Mammary epithelial cell (primary cell): ENCODE data around the gene RXFP3.

Source experiments
- CTCF ChIP-seq, 2 donors: IDR thresholded peaks in 1 of 2; conservative IDR thresholded peaks in 1 of 2; 2 replicates each; pipeline ENCODE4 v1.5.1; 2011 to 2012; ENCODE audit warnings: inconsistent platforms in 2 of 2, low read length in 2 of 2, mild to moderate bottlenecking in 2 of 2, control low read depth in 1 of 2, low read depth in 1 of 2; ENCODE audit not compliant: insufficient read depth in 1 of 2; ENCODE audit errors: extremely low read depth in 1 of 2
- EZH2 ChIP-seq: IDR thresholded peaks from 2 replicates; pipeline ENCODE4 v1.6.1; 2012; ENCODE audit warnings: low read length, inconsistent platforms, borderline replicate concordance

DNA sequence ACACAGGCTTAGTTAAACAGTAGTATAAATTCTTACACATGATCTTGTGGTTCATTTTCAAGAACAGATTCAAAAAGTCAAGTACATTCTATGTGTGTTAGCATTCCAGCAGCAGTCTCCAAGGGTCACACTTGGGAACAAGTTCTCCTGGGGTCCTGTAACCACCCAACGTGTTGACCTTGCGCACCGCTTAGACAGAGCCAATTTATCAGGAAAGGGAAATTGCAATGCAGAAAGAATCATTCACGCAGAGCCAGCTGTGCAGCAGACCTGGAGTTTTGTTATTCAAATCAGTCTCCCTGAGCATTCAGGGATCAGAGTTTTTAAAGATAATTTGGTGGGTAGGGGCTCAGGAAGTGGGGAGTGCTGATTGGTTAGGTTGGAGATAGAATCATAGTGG is 8.5 kb upstream of the RXFP3 start:
- TF ChIP-seq CTCF (conservative IDR thresholded peaks at IDR 0.05 in 1 of 2, IDR thresholded peaks at IDR 0.05 in 1 of 2; ENCODE audit: extremely low read depth in 1 of 2, insufficient read depth in 1 of 2, low read depth in 1 of 2, low read length in 2 of 2) (no peak), EZH2 (no peak)
